Fibroblast of lung (primary cell): ENCODE measurements around the gene TMEM259. TPM values are rescaled to one million over a fixed set of nuclear protein-coding genes. Genes with fewer than 3 reads are reported as not detected.

Experiments
- DNase-seq, 2 donors: peaks; one replicate each; pipeline versions ENCODE4 v3.0.0 to v3.0.0-alpha.2; 2010; ENCODE audit warnings: low read depth in 2 of 2
- H2AFZ ChIP-seq: 2 replicates; pipeline ENCODE4 v1.5.1; 2012; ENCODE audit warnings: low read length, control low read depth, inconsistent platforms
- H3K27ac ChIP-seq: 2 replicates; pipeline ENCODE4 v1.5.1; 2011; ENCODE audit warnings: low read length, control low read depth; ENCODE audit not compliant: insufficient read depth
- H3K27me3 ChIP-seq: 2 replicates; pipeline ENCODE4 v1.5.1; 2011; ENCODE audit warnings: mild to moderate bottlenecking, low read length; ENCODE audit not compliant: control insufficient read depth, insufficient read depth
- H3K36me3 ChIP-seq: 2 replicates; pipeline ENCODE4 v1.5.1; 2011; ENCODE audit warnings: low read length; ENCODE audit not compliant: control insufficient read depth, insufficient read depth
- H3K4me1 ChIP-seq: 2 replicates; pipeline ENCODE4 v1.5.1; 2011; ENCODE audit warnings: low read length; ENCODE audit not compliant: control insufficient read depth, insufficient read depth; ENCODE audit errors: extremely low read depth
- H3K4me2 ChIP-seq: 2 replicates; pipeline ENCODE4 v1.5.1; 2011; ENCODE audit warnings: low read length, control low read depth; ENCODE audit not compliant: insufficient read depth; ENCODE audit errors: extremely low read depth
- H3K4me3 ChIP-seq, 4 experiments: fragments of 200-600 bp in 1 of 4; sonication (generic) in 1 of 4; replicated peaks in 1 of 4; 2 replicates each; pipeline ENCODE4 v1.5.1; 2011 to 2016; ENCODE audit warnings: low read length in 4 of 4, low read depth in 3 of 4, mild to moderate bottlenecking in 3 of 4, control low read depth in 2 of 4, inconsistent platforms in 1 of 4, mixed read lengths in 1 of 4; ENCODE audit not compliant: insufficient read depth in 1 of 4; ENCODE audit errors: control extremely low read depth in 1 of 4
- H3K79me2 ChIP-seq: 2 replicates; pipeline ENCODE4 v1.5.1; 2012; ENCODE audit warnings: mild to moderate bottlenecking, low read length, inconsistent platforms; ENCODE audit not compliant: control insufficient read depth, insufficient read depth
- H3K9ac ChIP-seq: 2 replicates; pipeline ENCODE4 v1.5.1; 2011; ENCODE audit warnings: mild to moderate bottlenecking, low read length, control low read depth; ENCODE audit not compliant: insufficient read depth
- H3K9me3 ChIP-seq: 2 replicates; pipeline ENCODE4 v1.5.1; 2012; ENCODE audit warnings: low read depth, low read length; ENCODE audit not compliant: control insufficient read depth, insufficient read depth
- H4K20me1 ChIP-seq: 2 replicates; pipeline ENCODE4 v1.5.1; 2011; ENCODE audit warnings: low read length; ENCODE audit not compliant: control insufficient read depth, insufficient read depth; ENCODE audit errors: extremely low read depth
- CTCF ChIP-seq, 2 donors: IDR thresholded peaks in 1 of 2; conservative IDR thresholded peaks in 1 of 2; 1 replicate in 1 of 2; 2 replicates in 1 of 2; pipeline ENCODE4 v1.5.1; 2011 to 2012; ENCODE audit warnings: low read length in 2 of 2, control low read depth in 1 of 2, inconsistent platforms in 1 of 2, low read depth in 1 of 2, mild to moderate bottlenecking in 1 of 2
- EZH2 ChIP-seq: IDR thresholded peaks from 2 replicates; pipeline ENCODE4 v1.5.1; 2012; ENCODE audit warnings: low read length, control low read depth, mild to moderate bottlenecking; ENCODE audit errors: missing control alignments
- polyA plus RNA-seq, 2 donors: library from polyadenylated mRNA; depleted of rRNA in 1 of 2; stranded (reverse) in 1 of 2; unstranded in 1 of 2; fragments of >200 nt; gene quantifications; 2 replicates each; pipeline ENCODE4 v1.2.1, GENCODE V29; 2011 to 2012; ENCODE audit warnings: missing spikeins in 1 of 2
- total RNA-seq: library from RNA; depleted of rRNA; stranded (reverse); fragments of >200 nt; gene quantifications from 2 replicates; pipeline ENCODE4 v1.2.1, GENCODE V29; 2014

TMEM259 gene
- total and polyA plus RNA-seq, 2 donors (not counting 1 experiment from before 2014, with no cell fraction given), result 57.8 to 67.1 TPM

GRCh38 chr19:1068009-1069001, 47.4 kb upstream of the TMEM259 start:
- Histone ChIP-seq H3K27ac (no peak overlapping the region), H3K36me3 (no peaks in the 10 kb centered on the region), H3K4me2 (no peak overlapping the region), H3K4me3 (no peak overlapping the region), H3K27me3 (peaks cover 18% of the 10 kb centered on the region), H4K20me1 (no peaks in the 10 kb centered on the region), H2AFZ (no peak overlapping the region), H3K79me2 (no peaks in the 10 kb centered on the region), H3K9me3 (no peaks in the 10 kb centered on the region), H3K4me1 (no peaks in the 10 kb centered on the region), H3K9ac (no peak overlapping the region)
- DNase-seq, result no peak
- TF ChIP-seq CTCF (conservative IDR thresholded peaks at IDR 0.05 in 1 of 2, IDR thresholded peaks at IDR 0.05 in 1 of 2; ENCODE audit: low read depth in 1 of 2, low read length in 2 of 2) (no peak), EZH2 (no peak)

- peaks cover 18% of the 10 kb centered on the region for H3K27me3 ChIP-seq
- H2AFZ ChIP-seq, result no peak overlapping the region
These were observed 46.5 kb upstream of the TMEM259 start for GRCh38 chr19:1067341-1067957.

More at GRCh38 chr19:1067341-1067957, 46.5 kb upstream of the TMEM259 start:
- H3K79me2 ChIP-seq, result no peaks in the 10 kb centered on the region
- no peaks in the 10 kb centered on the region for H3K9me3 ChIP-seq
- H3K4me1 ChIP-seq, result no peaks in the 10 kb centered on the region
- H3K36me3 ChIP-seq, result no peaks in the 10 kb centered on the region
- H3K9ac ChIP-seq, result no peak overlapping the region
- no peaks in the 10 kb centered on the region for H4K20me1 ChIP-seq
- DNase-seq, result no peak
- H3K4me3 ChIP-seq, result peak overlapping the region in 1 of 4 experiments; percentile 40
- no peak overlapping the region for H3K27ac ChIP-seq
- TF ChIP-seq EZH2, result no peak
- no peak for TF ChIP-seq CTCF (conservative IDR thresholded peaks at IDR 0.05 in 1 of 2, IDR thresholded peaks at IDR 0.05 in 1 of 2; ENCODE audit: low read depth in 1 of 2, low read length in 2 of 2)
- H3K4me2 ChIP-seq, result no peak overlapping the region
